ENCODE data around the gene MICU1.

DNA sequence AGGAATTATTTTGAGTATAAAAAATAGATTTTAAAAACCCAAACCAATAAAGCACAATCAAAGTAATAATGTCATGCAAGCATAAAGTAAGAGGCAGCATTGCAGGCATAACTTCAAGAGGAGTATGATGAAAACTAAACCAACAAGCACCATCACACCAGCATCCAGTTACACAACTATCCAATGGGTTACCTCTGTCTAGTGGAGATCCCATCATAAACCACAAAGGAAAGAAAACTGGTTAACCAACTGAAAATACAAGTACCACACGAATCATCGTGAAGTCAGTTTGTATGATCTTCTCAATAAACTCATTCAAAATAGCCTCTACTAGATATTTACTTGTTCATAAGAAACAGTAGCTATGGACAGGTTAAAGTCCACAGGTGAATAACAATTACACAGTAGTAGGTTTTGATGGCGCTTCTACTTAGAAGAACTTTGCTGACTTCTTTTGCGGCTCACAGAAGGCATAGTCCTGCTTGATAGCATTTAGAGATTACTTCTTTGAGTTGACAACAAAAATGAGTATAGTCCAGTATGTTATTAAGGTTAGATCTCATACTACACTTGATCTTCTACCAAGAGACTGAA, 116.6 kb downstream of the MICU1 start:
- no peak for TF ChIP-seq ZNF274 (IDR thresholded peaks at IDR 0.05; ENCODE audit: low read depth, low read length)
- TF ChIP-seq SUZ12 (IDR thresholded peaks at IDR 0.05; ENCODE audit: extremely low read depth, insufficient read depth, insufficient read length) = no peak

All from NT2/D1 (cell line).